Measurements from ENCODE around the gene MYO1G.
"Not testable (repeated sequence)": the region's sequence is repeated elsewhere in the genome, so short reads cannot be mapped to it uniquely, and the experiment has no call there.

MYO1G gene

DNA sequence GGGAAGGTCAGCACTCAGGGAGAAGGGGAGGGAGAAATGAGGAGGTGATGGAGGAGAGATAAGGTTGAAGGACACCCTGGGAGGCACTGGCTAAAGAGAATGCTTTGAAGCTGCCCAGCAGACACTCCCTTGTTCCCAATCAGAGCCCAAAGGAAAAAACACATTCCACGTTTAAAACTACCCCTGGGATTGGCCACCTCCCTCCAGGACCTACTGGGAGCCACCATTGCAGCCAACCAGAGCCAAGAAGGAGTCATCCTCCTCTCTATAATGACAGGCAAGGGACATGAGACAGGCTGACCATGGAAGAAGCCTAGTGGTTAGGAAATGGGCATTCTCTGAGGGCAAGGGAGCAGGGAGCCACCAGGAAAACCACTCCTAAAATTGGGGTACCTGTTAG is 43.8 kb downstream of the MYO1G start:
- DNase-seq = no peak

DNA sequence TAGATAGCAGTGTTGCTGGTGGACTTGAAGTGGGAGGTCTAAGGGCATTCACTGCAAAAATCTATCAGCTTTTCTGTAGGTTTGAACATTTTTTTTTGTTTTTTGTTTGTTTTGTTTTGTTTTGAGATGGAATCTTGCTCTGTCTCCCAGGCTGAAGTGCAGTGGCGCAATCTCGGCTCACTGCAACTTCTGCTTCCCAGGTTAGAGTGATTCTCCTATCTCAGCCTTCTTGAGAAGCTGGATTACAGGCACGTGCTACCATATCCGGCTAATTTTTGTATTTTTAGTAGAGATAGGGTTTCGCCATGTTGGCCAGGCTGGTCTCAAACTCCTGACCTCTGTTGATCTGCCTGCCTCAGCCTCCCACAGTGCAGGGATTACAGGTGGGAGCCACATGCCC is 44.3 kb downstream of the MYO1G start:
- not testable (repeated sequence) for DNase-seq

DNA sequence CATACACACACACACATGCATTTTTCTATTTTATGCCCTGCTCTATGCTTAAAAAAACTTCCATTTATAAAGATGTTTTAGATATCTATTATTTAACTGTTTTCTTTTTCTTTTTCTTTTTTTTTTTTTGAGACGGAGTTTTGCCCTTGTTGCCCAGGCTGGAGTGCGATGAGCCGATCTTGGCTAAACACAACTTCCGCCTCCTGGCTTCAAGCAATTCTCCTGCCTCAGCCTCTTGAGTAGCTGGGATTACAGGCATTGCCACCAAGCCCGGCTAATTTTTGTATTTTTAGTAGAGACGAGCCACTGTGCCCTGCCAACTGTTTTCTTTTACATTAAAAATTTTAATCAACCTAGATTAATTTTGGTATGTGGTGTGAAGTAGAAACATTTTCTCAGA is 47.9 kb downstream of the MYO1G start:
- DNase-seq = no peak

DNA sequence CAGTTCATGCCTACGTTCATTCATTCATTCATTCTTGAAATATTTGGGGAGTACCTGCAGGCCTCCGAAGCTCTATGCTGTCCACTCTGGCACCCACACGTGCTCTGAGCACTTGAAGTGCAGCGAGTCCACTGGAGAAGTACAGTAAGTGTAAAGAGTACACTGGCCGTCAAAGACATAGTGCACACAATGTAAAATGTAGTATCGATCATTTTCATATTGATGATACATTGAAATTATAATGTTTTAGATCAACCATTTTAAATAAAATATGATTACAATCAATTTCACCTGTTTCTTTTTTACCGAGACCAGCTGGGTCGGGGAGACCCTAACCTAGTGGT is 56.5 kb downstream of the MYO1G start:
- no peak for DNase-seq

DNA sequence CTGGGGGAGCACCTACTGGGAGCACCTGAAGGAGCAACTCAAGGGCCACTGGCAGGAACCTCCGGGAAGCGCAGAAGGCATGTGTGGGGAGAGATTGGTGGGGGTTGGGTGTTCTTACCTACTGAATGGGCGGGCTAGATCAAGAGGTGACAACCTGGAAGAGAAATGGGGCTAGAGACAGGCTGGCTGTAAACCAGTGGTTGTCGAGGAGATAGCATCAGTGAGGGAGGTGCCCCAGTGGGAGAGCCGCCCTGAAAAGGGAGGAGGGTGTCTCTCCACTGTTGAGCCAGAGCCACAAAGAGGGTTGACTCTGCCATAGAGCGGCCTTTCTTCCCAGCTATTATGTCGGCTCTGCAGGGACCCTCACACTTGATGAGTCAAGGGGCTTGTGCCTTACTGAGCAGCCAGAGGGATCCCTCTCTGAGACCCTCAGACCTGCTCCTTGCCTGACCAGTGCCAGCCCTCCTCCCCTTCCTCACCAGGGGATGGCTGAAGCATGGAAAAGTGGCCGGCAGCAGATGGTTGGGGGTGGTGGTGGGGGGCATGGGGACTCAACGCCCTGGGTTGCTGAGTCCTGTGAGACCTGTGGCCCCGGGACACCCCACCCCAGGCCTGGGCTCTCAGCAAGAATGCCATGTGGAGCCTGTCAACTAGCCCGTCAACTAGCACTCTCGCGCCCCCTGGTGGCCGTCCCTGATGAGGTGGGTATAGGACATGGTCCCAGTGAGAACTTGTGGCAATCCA is 57.0 kb downstream of the MYO1G start:
- peak; percentile 82 for DNase-seq

DNA sequence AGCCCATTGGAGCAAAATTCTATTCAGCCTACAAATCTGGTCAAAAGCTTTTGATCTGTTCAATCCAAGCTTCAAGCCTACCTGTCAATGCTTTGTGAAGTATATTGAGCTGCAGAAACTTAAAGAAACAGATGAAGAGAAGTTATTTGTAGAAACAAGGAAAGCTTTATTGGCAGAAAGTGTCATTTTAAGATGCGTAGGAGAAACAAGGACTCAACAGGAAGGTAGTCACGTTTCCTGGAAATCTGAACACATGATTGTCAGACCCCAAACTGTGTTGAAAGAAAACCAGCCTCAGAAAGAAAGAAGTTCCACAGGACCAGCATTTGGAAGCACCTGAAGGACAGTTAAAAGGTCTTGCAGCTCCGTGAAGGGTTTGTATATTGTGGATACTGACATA is 58.7 kb downstream of the MYO1G start:
- no peak for DNase-seq

DNA sequence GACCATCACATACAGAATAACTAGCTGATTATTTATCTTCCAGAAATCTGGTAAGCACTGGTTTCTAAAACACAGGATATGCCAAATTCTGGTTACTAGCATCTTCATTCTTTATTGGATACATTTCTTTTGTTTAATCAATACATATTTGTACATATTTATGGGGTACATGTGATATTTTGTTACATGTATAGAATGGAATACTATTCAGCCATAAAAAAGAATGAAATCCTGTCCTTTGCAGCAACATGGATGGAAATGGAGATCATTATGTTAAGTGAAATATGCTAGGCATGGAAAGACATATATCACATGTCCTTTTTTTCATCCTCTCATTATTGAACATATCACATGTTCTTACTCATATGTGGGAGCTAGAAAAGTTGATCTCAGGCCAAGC is 60.8 kb downstream of the MYO1G start:
- DNase-seq = no peak

DNA sequence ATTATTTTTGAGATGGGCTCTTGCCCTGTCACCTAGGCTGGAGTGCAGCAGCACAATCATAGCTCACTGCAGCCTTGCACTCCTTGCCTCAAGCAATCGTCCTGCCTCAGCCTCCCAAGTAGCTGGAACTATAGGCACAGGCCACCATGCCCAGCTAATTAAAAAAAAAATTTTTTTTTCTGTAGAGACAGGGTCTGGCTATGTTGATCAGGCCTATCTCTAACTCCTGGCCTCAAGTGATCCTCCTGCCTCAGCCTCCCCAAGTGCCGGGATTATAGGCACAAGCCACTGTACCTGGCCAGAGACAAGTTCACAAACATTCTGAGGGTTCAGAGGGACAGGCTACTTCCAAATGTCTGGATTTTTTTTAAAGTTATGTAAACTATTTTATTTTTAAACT is 61.4 kb downstream of the MYO1G start:
- no peak for DNase-seq

DNA sequence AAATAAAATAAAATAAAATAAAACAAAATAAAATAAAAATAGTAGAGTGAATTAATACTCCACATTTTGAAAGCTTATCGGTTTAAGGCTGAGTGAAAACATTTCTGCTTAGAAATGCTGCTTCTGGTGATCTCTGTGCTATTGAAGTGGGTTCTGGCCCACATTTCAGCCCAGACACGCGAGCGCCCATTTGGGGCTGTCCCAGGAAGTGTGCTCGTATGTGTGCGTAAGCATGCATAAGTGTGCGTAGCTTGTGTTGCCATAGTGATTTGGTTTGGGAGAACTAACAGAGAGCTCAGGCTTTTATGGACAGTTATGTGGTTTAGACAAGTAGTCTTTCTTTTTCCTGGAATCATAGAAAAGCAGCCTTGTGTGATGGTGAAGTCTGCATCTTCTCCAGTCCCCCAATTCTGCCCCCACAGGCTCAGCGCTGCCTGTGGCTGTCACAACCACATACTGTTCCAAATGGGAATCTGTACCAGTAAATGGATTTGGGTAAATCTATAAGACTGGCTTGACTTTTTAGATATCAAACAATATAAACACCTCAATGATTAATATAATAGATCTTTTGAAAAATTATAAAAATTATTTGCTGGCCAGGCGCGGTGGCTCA is 63.7 kb downstream of the MYO1G start:
- peak; percentile 86 for DNase-seq

DNA sequence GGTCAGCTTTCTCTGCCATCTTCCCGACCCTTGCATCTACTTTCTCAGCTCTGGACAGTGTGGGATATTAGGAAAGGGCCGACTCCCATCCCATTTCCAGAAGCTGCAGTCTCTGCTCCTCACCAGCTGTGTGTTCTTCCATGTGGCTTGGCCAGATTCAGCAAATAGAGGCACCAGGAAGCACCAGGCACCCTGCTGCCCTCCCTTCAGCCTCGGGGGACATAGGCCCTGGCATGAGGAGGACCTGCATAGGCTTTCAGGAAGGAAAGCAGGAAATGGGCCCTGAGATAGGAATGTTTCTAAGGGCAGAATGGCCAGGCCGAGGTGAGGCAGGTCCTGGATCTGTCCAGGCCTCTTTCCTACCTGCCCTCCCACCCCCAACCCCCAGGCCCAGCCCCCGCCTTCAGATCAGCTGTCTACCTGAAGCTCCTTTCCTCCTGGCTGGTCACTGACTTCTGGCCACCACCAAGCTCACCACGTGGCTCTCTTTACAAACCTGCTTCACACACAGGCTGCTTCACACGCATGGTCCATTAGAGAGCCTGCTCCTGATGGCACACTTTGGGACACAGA is 66.0 kb downstream of the MYO1G start:
- DNase-seq = no peak

Data from central memory CD4-positive, alpha-beta T cell (primary cell).